H1 (cell line): ENCODE results near the gene KLK7. TPM values are rescaled to one million over a fixed set of nuclear protein-coding genes. Genes with fewer than 3 reads are reported as not detected.

Experiments used
- CHD1 ChIP-seq: IDR thresholded peaks from 2 replicates; pipeline ENCODE4 v1.6.1; 2012; ENCODE audit warnings: low read depth, low read length, improper control_type of control experiment
- CTCF ChIP-seq, 3 experiments: IDR thresholded peaks; 1 replicate in 2 of 3; 2 replicates in 1 of 3; pipeline versions ENCODE4 v1.5.1 to v1.6.1; 2011; ENCODE audit warnings: low read length in 3 of 3, mild to moderate bottlenecking in 3 of 3, inconsistent platforms in 2 of 3, low read depth in 1 of 3, moderate library complexity in 1 of 3; ENCODE audit not compliant: insufficient read depth in 1 of 3; ENCODE audit errors: control extremely low read depth in 1 of 3
- KDM5A ChIP-seq: fragments of 200-600 bp; IDR thresholded peaks from 2 replicates; pipeline ENCODE4 v1.7.1; 2012; ENCODE audit warnings: mild to moderate bottlenecking, low read length, inconsistent platforms, mixed read lengths
- MAX ChIP-seq: IDR thresholded peaks from 2 replicates; pipeline ENCODE4 v1.6.1; 2012; ENCODE audit warnings: inconsistent platforms
- POLR2A ChIP-seq, 2 experiments: IDR thresholded peaks; 1 replicate in 1 of 2; 2 replicates in 1 of 2; pipeline ENCODE4 v1.6.1; 2011; ENCODE audit warnings: low read depth in 2 of 2, low read length in 2 of 2, mild to moderate bottlenecking in 2 of 2; ENCODE audit errors: control extremely low read depth in 1 of 2
- POU5F1 ChIP-seq: IDR thresholded peaks from 2 replicates; pipeline ENCODE4 v1.6.1; 2011; ENCODE audit warnings: low read depth, mild to moderate bottlenecking, low read length, moderate library complexity
- RBBP5 ChIP-seq: IDR thresholded peaks from 2 replicates; pipeline ENCODE4 v1.7.1; 2012; ENCODE audit warnings: low read depth, mild to moderate bottlenecking, inconsistent platforms, low read length, moderate library complexity, borderline replicate concordance
- RFX5 ChIP-seq: IDR thresholded peaks from 2 replicates; pipeline ENCODE4 v1.6.1; 2011; ENCODE audit warnings: low read depth, low read length, improper control_type of control experiment, borderline replicate concordance
- SIX5 ChIP-seq: IDR thresholded peaks from 2 replicates; pipeline ENCODE4 v1.6.1; 2011; ENCODE audit warnings: mild to moderate bottlenecking, low read depth, low read length
- TBP ChIP-seq: IDR thresholded peaks from 2 replicates; pipeline ENCODE4 v1.6.1; 2011; ENCODE audit warnings: low read depth, low read length, improper control_type of control experiment
- TEAD4 ChIP-seq: IDR thresholded peaks from 2 replicates; pipeline ENCODE4 v1.6.1; 2012; ENCODE audit warnings: low read depth, low read length, inconsistent platforms, mixed read lengths
- polyA plus RNA-seq, 7 experiments: library from polyadenylated mRNA; depleted of rRNA in 3 of 7; stranded (reverse) in 5 of 7; unstranded in 2 of 7; fragments of >200 nt in 5 of 7; fragments of 200-250 nt in 2 of 7; gene quantifications; 1 replicate in 5 of 7; 2 replicates in 1 of 7; 4 replicates in 1 of 7; pipeline versions ENCODE4 v1.2.1 to v1.2.3, GENCODE V29; 2011 to 2013; ENCODE audit warnings: missing spikeins in 2 of 7, mixed read lengths in 2 of 7
- total RNA-seq: library from RNA; stranded (reverse); fragmentation: NEBNext Ultra II Directional; extraction: Animal tissue kit (Norgen Biotek cat#: 25700); gene quantifications from 2 replicates; pipeline ENCODE4 v1.2.1, GENCODE V29; 2021

The KLK7 gene
- total and polyA plus RNA-seq, 2 of the 8 experiments (the other 6 are each of a cell fraction or from before 2014, with no cell fraction given): 0.73 to 1.4 TPM

- peak; percentile 83 for TF ChIP-seq MAX
- no peak for TF ChIP-seq CHD1
- no peak for TF ChIP-seq RBBP5
- no peak for TF ChIP-seq TBP
- TF ChIP-seq CTCF (IDR thresholded peaks at IDR 0.05; ENCODE audit: control extremely low read depth in 1 of 3, insufficient read depth in 1 of 3, low read depth in 1 of 3, low read length in 3 of 3): peak in 1 of 3 experiments; percentile 8; a peak in 1 of 4 replicates
- no peak for TF ChIP-seq RFX5
- no peak for TF ChIP-seq POLR2A (IDR thresholded peaks at IDR 0.05; ENCODE audit: control extremely low read depth in 1 of 2, low read depth in 2 of 2, low read length in 2 of 2)
- TF ChIP-seq KDM5A: no peak
- no peak for TF ChIP-seq SIX5
- no peak for TF ChIP-seq POU5F1
- peak; percentile 65; the same call in 1 of the 2 replicates for TF ChIP-seq TEAD4
Measured at GRCh38 chr19:51000981-51001380, 17.3 kb upstream of the KLK7 start (continued).
